ENCODE measurements around the gene CSRP1. TPM values are rescaled to one million over a fixed set of nuclear protein-coding genes. Genes with fewer than 3 reads are reported as not detected.
"Not testable (repeated sequence)": the region's sequence is repeated elsewhere in the genome, so short reads cannot be mapped to it uniquely, and the experiment has no call there.

Gene CSRP1
- total RNA-seq, 2 donors from 2014 or later = 16.1 to 17.7 TPM

GRCh38 chr1:201481004-201481380 is 25.9 kb downstream of the CSRP1 start:
- Histone ChIP-seq H3K4me1 (ENCODE audit: control insufficient read depth, insufficient read depth, low read length) (peaks cover 2% of the 10 kb centered on the region), H3K36me3 (ENCODE audit: control insufficient read depth, insufficient read depth, low read length) (no peaks in the 10 kb centered on the region), H3K4me3 (ENCODE audit: low read length) (peak overlapping the region; percentile 63), H3K9ac (ENCODE audit: extremely low read depth, low read length, poor library complexity, severe bottlenecking) (no peak overlapping the region), H3K27me3 (ENCODE audit: control insufficient read depth, insufficient read depth, low read length, poor library complexity, severe bottlenecking) (peaks cover 36% of the 10 kb centered on the region), H3K9me3 (ENCODE audit: control insufficient read depth, low read length) (no peaks in the 10 kb centered on the region), H3K27ac (ENCODE audit: low read depth, low read length) (no peak overlapping the region)
- Mint-ChIP-seq H3K27me3 (ENCODE audit: insufficient read depth) (peaks cover 36% of the 10 kb centered on the region), H3K4me1 (peaks cover 13% of the 10 kb centered on the region), H3K36me3 (ENCODE audit: low read depth) (no peaks in the 10 kb centered on the region), H3K9me3 (no peaks in the 10 kb centered on the region), H3K4me3 (peak overlapping the region; percentile 58), H3K27ac (peak overlapping the region; percentile 64)
- WGBS, 2 experiments (ENCODE audit: insufficient coverage in 1 of 2, insufficient read length in 1 of 2) = 4 to 12% methylated on average over 5 to 17 of the region's 17 CpGs
- no peak for DNase-seq
- no peak for TF ChIP-seq CTCF (conservative IDR thresholded peaks at IDR 0.05)

- Histone ChIP-seq H3K9ac (ENCODE audit: extremely low read depth, low read length, poor library complexity, severe bottlenecking) (no peak overlapping the region), H3K4me1 (ENCODE audit: control insufficient read depth, insufficient read depth, low read length) (no peaks in the 10 kb centered on the region)
- TF ChIP-seq CTCF (conservative IDR thresholded peaks at IDR 0.05) = peak; percentile 18
These were observed 26.5 kb downstream of the CSRP1 start for GRCh38 chr1:201480231-201481003.

GRCh38 chr1:201479201-201479730 is 27.7 kb downstream of the CSRP1 start:
- Histone ChIP-seq H3K9ac (ENCODE audit: extremely low read depth, low read length, poor library complexity, severe bottlenecking) (no peak overlapping the region), H3K36me3 (ENCODE audit: control insufficient read depth, insufficient read depth, low read length) (no peaks in the 10 kb centered on the region), H3K4me3 (ENCODE audit: low read length) (no peak overlapping the region), H3K27me3 (ENCODE audit: control insufficient read depth, insufficient read depth, low read length, poor library complexity, severe bottlenecking) (peaks cover 36% of the 10 kb centered on the region), H3K9me3 (ENCODE audit: control insufficient read depth, low read length) (no peaks in the 10 kb centered on the region), H3K27ac (ENCODE audit: low read depth, low read length) (no peak overlapping the region), H3K4me1 (ENCODE audit: control insufficient read depth, insufficient read depth, low read length) (no peaks in the 10 kb centered on the region)
- Mint-ChIP-seq H3K27me3 (ENCODE audit: insufficient read depth) (peaks cover 46% of the 10 kb centered on the region), H3K36me3 (ENCODE audit: low read depth) (no peaks in the 10 kb centered on the region), H3K9me3 (no peaks in the 10 kb centered on the region), H3K4me1 (peaks cover 11% of the 10 kb centered on the region), H3K4me3 (no peak overlapping the region), H3K27ac (no peak overlapping the region)
- 91 to 100% methylated on average over 3 of the region's 4 CpGs for WGBS, 2 experiments (ENCODE audit: insufficient coverage in 1 of 2, insufficient read length in 1 of 2)
- no peak for TF ChIP-seq CTCF (conservative IDR thresholded peaks at IDR 0.05)
- DNase-seq = no peak

More at GRCh38 chr1:201480231-201481003, 26.5 kb downstream of the CSRP1 start:
- Histone ChIP-seq H3K4me3 (ENCODE audit: low read length) (peak overlapping the region; percentile 63), H3K27me3 (ENCODE audit: control insufficient read depth, insufficient read depth, low read length, poor library complexity, severe bottlenecking) (peaks cover 36% of the 10 kb centered on the region), H3K27ac (ENCODE audit: low read depth, low read length) (no peak overlapping the region), H3K9me3 (ENCODE audit: control insufficient read depth, low read length) (no peaks in the 10 kb centered on the region), H3K36me3 (ENCODE audit: control insufficient read depth, insufficient read depth, low read length) (no peaks in the 10 kb centered on the region)
- H3K36me3 Mint-ChIP-seq (ENCODE audit: low read depth) = no peaks in the 10 kb centered on the region
- H3K27ac Mint-ChIP-seq = no peak overlapping the region
- peak; percentile 97 for DNase-seq
- peaks cover 11% of the 10 kb centered on the region for H3K4me1 Mint-ChIP-seq
- H3K27me3 Mint-ChIP-seq (ENCODE audit: insufficient read depth) = peaks cover 41% of the 10 kb centered on the region
- H3K4me3 Mint-ChIP-seq = peak overlapping the region; percentile 58
- no peaks in the 10 kb centered on the region for H3K9me3 Mint-ChIP-seq
- WGBS, 2 experiments (ENCODE audit: insufficient coverage in 1 of 2, insufficient read length in 1 of 2) = 4 to 11% methylated on average over 6 to 37 of the region's 37 CpGs

- not testable (repeated sequence) for H3K4me3 Mint-ChIP-seq; DNase-seq; H3K9me3 ChIP-seq (ENCODE audit: control insufficient read depth, low read length); H3K4me3 ChIP-seq (ENCODE audit: low read length); H3K4me1 ChIP-seq (ENCODE audit: control insufficient read depth, insufficient read depth, low read length); H3K36me3 Mint-ChIP-seq (ENCODE audit: low read depth); H3K27ac ChIP-seq (ENCODE audit: low read depth, low read length); H3K9ac ChIP-seq (ENCODE audit: extremely low read depth, low read length, poor library complexity, severe bottlenecking); H3K27ac Mint-ChIP-seq; H3K36me3 ChIP-seq (ENCODE audit: control insufficient read depth, insufficient read depth, low read length); H3K9me3 Mint-ChIP-seq
- H3K27me3 Mint-ChIP-seq (ENCODE audit: insufficient read depth) = peaks cover 51% of the 10 kb centered on the region
- whole genome bisulfite sequencing, 2 experiments (ENCODE audit: insufficient coverage in 1 of 2, insufficient read length in 1 of 2) = 94% methylated on average over 3 of the region's 3 CpGs; no CpG with 5 or more reads in 1 of the 2 experiments
- peaks cover 36% of the 10 kb centered on the region for H3K27me3 ChIP-seq (ENCODE audit: control insufficient read depth, insufficient read depth, low read length, poor library complexity, severe bottlenecking)
- peaks cover 11% of the 10 kb centered on the region for H3K4me1 Mint-ChIP-seq
These were observed 28.3 kb downstream of the CSRP1 start for GRCh38 chr1:201478666-201479065.
